ENCODE measurements around the gene SYNJ2.

SYNJ2 gene

GRCh38 chr6:157999168-158000051 is 17.7 kb downstream of the SYNJ2 start:
- DNase-seq = no peak

- DNase-seq = no peak
Observed at GRCh38 chr6:158000530-158001307, 19.1 kb downstream of the SYNJ2 start.

DNA sequence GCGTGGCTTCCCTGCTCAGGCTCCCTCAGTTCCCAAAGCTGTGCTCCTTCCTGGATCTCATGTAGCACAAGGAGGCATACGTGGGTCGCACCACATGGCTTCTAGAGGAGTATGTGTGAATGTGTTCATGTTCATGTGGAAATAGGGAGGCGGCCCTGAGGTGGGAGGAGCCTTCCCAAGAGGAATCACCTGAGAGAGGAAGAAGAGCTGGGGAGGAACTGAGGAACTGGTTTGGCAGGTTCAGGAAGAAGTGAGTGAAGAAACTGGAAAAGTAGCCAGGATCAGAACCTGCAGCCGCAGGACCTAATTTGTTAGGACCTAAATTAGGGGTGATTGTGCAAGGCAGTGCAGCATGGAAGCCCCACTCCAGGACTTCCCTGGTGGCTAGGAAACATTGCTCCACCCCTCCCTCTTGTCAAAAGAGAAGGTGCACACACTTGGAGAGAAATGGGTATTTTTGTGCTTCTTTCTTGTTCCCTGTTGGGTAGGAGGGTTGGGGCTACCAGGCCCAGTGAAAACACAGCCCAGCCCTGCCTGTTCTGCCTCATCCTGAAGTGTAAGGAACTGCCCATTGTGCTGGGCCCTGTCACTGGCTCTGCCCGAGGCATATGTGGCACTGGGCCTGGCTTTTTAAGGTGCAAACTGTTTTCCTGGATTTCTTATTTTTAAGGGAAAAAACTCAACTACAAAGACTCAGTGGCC is 20.7 kb downstream of the SYNJ2 start:
- DNase-seq = no peak

- DNase-seq = peak in 1 of 2 donors; percentile 26
Observed at GRCh38 chr6:158002951-158003853, 21.5 kb downstream of the SYNJ2 start.

DNA sequence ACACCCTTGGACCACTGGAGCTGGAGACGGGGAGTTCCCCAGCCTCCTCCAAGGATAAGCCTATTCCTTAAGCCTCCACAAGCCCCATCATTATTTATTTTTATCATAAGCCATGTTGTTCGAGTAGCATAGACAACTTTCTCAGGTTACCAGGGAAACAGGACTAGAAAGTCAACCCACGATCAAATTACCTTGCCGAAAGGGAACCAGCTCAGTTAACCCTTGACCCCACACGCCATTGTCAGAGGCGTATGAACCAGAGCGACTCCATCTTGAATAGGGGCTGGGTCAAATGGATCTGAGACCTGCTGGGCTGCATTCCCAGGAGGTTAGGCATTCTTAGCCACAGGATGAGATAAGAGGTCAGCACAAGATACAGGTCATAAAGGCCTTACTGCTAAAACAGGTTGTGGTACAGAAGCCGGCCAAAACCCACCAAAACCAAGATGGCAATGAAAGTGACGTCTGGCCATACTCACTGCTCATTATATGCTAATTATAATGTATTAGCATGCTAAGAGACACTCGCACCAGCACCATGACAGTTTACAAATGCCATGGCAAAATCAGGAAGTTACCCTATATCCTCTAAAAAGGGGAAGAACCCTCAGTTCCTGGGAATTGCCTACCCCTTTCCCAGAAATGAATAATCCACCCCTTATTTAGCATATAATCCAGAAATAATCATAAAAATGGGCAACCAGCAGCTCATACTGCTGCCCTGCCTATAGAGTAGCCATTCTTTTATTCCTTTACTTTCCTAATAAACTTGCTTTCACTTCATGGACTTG is 22.4 kb downstream of the SYNJ2 start:
- no peak for DNase-seq

DNA sequence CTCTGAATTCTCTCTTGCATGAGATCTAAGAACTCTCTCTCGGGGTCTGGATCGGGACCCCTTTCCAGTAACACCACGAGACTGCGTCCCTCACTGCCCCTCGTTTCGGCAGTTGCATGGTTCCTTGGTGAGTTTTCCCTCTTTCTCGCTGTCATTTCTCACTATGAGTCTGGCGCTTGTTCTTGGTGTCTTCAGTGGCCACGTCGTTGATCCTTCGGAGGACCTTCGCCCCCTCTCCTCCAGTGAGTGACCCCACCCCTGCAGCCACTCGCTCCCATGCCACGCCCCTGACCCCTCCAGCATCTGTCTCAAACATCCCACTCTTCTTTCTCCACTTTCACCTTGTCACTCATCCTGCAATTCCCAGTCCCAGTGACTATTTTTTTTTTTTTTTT is 23.0 kb downstream of the SYNJ2 start:
- no peak for DNase-seq

DNA sequence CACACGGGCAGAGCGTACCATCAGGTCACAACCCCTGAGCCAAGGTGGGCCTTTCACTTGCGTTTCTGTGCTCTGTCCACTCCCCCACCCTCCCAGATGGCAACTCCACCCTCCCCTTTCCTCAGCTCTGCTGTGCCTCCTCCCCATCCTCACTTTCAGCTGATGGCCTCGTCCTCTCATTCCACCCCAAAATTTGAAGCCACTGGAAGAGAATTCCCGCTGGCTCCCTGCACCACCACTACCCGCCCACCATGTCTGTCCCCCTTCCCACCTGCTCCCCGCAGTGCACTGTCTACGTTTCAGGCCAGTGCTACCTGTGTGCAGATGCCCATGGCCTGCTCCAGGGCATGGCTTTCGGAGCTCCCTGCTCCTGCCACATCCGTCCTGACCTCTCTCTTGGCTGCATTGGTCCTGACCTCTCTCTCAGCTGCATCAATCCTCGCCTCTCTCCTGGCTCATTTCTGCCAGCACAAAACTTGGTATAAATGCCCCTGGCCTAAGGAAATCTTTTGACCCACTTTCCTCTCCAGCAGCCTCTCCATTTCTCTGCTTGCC is 24.0 kb downstream of the SYNJ2 start:
- DNase-seq = no peak

DNA sequence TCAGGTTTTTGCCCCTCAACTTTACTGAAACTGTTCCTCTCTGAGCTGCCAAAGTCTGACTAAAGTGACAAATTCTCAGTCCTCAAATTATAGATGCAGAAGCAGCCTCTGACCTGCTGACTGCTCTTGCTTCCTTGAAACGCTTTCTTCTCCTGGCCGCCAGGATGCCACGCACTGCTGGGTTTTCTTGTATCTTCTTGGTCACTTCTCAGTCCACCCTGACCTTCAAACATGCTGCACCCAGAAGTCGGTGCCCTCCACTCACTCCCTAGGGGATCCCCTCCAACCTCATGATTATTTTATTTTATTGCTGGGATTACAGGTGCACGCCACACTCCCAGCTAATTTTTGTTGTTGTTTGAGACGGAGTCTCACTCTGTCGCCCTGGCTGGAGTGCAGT is 24.7 kb downstream of the SYNJ2 start:
- DNase-seq = no peak

DNA sequence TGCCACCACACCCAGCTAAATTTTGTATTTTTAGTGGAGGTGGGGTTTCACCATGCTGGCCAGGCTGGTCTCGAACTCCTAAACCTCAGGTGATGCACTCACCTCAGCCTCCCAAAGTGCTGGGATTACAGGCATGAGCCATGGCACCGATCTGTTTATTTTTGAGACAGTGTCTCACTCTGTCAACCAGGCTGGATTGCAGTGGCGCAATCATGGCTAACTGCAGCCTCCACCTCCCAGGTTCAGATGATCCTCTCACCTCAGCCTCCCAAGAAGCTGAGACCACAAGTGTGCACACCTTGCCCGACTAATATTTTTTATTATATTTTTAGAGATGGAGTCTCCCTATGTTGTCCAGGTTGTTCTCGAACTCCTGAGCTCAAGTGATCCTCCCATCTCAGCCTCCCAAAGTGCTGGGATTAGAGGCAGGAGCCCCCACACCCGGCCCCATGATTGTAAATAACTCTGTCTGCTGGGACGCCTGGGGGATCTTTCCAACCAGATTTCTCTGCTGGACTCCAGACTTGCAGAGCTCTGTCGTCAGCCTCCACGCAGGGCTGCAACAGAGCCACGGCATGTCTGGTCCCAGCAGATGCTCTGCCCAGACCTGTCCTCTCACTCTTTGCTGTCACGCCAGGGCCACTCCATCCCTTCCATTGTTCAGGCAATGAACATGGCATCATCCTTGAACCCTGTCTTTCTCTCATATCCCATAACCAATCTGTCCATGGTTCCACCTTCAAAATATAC is 25.3 kb downstream of the SYNJ2 start:
- no peak for DNase-seq

DNA sequence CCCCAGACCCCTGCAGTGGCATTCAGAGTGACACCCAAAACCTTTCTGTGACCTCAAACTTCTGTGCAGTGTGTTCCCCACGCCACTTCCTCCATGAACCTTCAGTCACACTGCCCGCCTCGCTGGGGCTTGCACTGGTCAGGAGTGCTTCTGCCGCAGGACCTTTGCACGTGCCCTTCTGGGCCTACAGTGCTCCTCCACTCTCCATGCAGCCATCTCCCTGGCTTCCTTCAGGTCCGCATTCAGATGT is 27.1 kb downstream of the SYNJ2 start:
- no peak for DNase-seq

GRCh38 chr6:158009114-158009891 is 27.6 kb downstream of the SYNJ2 start:
- DNase-seq = peak in 1 of 2 donors; percentile 24

DNA sequence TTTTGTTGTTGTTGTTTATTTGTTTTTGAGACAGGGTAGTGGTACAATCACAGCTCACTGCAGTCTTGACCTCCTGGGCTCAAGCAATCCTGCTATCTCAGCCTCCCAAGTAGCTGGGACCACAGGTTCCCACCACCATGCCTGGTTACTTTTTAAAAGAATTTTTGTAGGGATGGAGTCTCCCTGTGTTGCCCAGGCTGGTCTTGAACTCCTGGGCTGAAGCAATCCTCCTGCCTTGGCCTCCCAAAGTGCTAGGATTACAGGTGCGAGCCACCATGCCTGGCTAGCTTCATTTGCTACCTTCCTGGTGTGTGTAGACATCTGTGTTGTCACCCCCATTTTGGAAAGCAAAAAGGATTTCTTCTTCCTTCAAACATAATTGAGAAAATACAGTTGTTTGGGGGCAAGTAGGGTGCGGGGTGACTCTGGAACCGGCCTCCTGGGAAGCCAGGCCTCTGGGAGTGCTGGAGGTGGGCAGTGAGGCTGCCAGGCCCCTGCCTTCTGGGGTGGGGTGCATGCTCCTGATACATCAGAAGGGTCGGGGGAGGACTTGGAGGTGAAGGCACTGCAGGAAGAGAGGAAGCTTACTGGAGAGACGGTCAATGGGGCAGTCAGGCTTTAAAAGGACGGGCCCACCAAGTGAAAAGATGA is 28.4 kb downstream of the SYNJ2 start:
- DNase-seq = no peak

- DNase-seq = no peak
Observed at GRCh38 chr6:158010591-158011477, 29.2 kb downstream of the SYNJ2 start.

- DNase-seq = no peak
Observed at GRCh38 chr6:158011478-158011920, 29.8 kb downstream of the SYNJ2 start.

DNA sequence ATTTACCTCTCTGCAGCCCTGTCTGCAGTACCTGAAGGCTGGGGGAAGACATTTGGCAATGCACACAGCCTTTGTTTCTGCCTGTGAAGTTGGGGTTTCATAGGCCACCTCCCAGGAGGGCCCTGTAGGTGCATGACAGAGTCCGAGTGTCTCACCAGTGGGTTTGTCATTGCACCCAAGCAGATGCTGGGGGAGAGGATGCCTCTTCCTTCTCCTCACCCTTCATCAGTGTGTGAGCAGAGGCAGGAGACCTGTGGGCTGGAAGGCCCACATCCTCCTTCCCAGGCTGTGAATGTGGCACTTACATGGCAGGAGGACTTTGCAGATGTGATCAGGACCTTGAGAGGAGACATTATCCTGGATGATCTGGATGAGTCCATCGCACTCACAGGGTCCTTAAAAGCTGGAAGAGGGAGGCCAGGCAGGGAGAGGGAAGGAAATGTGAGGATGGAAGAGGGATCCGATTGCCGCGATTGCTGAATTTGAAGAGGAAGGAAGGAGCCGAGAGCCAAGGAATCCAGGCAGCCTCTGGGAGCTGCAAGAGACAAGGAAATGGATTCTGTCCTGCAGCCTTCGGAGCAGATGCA is 30.4 kb downstream of the SYNJ2 start:
- no peak for DNase-seq

- no peak for DNase-seq
Observed at GRCh38 chr6:158013904-158014504, 32.3 kb downstream of the SYNJ2 start.

DNA sequence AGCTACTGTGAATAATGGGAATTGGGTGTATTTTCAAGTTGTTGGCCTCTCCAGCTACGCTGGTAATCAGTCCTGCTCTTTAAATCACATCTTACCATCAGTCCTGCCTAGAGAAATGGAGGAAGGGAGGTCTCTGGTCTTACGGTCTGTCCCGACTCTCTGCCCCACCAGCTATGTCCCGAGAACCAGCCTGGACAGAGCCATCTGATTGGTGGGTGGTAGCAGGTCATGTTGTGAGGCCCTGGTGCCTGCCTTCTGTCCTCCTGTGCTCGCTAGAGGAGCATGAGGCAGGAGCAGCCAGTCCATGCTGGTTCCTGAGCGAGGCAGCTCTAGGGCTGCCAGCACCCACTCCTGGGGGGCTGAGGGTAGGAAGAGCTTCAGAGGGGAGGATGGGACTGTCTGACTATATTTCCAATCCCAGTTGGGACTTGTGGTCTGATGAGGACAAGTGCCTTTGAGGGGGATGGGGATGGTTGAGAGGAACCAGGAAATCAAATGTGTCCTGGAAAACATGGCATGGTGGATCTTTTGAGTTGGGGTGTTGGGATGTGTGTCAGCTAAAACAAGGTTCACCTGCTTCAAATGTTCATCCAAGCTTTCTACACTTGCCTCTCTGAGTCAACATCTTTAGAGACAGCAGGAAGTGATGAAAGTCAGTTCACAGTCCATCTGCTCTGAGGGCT is 33.0 kb downstream of the SYNJ2 start:
- DNase-seq = no peak

All from CD4-positive, alpha-beta T cell treated with Interleukin-4 for 1 hour (primary cell).